KG1 (cell line): Measurements from ENCODE around the gene TCEA2.
"Not testable (repeated sequence)": the region's sequence is repeated elsewhere in the genome, so short reads cannot be mapped to it uniquely, and the experiment has no call there.

Experiments
- DNase-seq: peaks from one replicate; lab custom pipeline; 2025; lab: John Stamatoyannopoulos, UW

TCEA2 gene

DNA sequence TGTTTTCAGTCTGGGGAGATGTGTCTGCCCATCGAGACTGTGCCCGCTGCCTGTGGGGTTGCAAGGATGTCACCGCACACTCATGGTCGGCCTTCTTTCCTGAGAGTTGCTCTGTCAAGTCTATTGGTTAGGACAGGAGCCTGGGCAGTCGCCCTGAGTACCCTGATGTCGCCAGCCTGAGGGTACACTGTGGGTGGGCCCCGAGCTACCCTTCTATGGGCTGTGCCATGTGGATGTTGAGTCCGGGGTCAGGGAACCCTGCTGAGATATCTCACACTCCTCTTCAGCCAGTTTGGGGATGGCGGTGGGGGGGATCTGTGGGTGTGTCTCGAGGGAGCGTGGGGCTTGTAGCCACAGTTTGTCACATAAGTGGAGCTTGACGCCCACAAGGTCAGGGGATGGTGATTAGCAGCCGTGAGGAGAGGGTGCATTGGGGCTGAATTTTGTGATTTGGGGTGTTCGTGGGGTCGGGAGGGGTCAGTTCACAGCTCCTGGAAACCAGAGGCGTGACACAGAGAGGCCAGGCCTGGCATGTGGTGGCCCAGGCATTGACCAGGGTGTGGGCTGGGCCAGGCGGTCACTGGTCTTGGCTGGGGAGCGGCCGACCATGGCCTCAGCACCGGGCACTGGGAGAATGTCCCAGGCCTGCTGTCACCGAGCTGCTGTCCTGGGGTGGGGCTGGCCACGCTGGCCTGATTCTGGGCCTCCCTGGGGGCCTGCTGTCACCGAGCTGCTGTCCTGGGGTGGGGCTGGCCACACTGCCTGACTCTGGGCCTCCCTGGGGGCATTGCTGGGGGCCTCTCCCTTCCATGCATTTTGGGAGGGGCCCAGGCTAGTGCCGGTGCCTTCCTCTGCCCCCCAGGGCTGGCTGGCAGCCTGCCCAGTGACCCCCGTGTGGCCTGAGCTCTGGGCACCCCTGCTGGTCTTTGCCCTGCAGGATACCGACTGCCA is 46.0 kb downstream of the TCEA2 start:
- no peak for DNase-seq

DNA sequence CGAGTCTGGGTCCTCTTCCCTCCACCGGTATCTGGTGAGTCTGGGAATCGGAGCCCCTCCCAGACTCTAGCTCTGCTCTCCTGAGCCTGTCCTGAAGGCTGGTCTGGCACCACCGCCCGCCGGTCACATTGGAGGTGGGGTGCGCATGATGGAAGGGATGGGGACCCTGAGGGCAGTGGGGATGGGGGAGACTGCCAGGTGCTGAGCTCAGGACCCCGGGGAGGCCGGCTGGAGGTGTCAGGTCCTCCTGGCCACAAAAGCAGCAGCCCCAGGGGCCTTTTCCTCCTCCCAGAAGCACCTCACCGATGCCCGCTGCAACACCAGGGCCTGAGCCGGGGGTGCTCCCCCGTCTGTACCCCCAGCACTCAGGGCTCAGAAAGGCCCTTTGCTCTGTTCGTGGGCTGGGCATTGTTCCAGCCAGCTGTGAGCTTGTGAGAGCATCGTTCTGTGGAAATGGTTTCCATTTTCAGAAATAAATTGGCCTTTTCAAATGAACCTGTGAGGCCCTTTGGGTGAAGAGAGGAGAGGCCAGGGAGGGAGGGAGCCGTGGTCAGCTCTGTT is 46.9 kb downstream of the TCEA2 start:
- DNase-seq: no peak

GRCh38 chr20:64110411-64111068 is 47.5 kb downstream of the TCEA2 start:
- no peak for DNase-seq

DNA sequence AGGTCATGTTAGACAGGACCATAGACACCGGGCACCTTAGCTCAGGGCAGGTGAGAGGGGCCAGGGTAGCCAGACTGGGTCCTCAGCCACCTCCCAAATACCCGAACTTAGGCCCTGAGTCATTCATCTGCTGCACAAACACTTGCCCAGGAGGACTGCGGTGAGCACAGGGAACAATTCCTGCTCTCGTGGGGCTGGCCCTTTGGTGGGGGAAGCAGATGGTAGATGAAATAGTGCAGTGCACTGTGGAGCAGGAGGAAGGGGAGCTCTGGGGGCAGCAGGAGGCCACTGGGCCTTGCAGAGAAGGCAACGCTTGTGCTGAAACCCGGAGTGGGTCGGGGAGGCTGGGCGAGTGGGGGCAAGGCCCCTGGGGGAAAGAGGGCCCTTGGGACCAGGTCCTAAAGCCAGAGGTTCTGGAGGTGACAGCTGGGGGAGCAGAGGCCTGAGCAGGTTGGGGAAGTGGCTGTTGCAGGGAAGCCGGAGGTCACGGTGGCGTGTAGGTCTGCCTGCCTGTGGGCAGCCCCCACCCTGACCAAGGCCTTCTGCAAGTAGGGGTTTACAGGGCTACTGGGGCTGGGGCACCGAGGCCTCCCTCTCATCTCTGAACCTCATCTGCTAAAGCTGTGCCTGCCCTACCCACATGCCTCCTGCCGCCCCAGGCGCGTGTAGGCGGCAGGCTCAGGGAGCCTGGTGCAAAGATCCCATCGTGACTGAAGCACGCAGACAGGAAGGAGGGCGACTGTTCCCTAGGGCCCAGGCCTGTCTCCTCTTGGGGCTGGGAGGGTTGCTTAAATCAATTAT is 49.0 kb downstream of the TCEA2 start:
- no peak for DNase-seq

GRCh38 chr20:64112691-64113443 is 49.9 kb downstream of the TCEA2 start:
- DNase-seq: no peak

- no peak for DNase-seq
These were observed 50.4 kb downstream of the TCEA2 start for GRCh38 chr20:64113444-64113775.

DNA sequence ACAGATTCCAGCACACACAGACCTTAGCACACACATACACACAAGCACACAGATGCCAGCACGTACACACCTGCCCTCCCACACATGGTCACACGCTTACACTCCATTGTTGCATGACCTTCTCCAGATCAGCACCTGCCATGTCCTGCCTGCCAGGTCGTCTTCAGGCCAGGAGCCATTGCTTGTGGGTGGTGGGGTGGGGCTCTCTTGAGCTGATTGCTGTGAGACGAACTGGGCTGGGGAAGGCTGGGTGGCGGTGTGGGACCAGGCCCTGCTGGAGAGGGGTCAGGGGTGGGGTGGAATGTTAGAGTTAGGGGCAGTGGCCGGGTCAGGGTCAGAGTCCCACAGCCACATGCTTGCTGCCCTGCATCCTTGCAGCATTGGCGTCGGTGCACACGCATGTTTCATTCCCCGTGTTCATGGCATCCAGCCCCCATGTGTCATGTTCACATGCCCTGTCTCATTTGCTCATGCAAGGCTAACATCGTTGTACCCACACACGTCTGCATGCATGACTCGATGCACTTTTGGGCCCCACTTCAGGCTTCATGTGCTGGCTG is 50.9 kb downstream of the TCEA2 start:
- DNase-seq: no peak

DNA sequence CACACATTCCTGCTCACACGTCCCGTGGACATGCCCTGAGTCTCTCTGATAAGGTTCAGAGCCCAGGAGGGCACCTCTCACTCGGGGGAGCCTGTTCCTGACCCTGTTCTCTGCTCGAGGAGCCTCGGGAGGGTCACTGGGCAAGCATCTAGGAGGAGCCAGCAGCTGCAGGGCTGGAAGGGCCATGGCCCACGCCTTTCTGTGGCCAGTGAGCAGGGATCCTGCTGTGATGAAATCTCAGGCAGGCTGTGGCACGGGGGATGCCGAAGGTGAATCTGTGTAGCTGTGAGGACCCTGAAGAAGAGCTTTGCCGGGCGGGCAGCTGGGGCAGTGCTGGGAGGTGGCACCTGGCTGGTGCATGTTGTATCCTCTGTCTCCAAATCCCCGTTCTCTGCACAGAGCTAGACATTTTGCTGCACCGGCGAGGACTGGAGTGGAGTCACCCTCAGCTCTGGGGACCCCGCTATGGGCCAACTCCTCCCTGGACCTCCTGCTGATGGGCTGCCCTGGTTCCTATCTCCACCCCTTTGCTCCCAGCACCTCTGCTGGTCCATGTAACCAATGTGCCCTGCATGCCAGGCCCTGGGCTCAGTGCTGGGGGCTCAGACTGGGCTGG is 51.5 kb downstream of the TCEA2 start:
- DNase-seq: no peak

GRCh38 chr20:64115171-64115911 is 52.3 kb downstream of the TCEA2 start:
- DNase-seq: no peak

- no peak for DNase-seq
These were observed 53.0 kb downstream of the TCEA2 start for GRCh38 chr20:64116016-64116415.

DNA sequence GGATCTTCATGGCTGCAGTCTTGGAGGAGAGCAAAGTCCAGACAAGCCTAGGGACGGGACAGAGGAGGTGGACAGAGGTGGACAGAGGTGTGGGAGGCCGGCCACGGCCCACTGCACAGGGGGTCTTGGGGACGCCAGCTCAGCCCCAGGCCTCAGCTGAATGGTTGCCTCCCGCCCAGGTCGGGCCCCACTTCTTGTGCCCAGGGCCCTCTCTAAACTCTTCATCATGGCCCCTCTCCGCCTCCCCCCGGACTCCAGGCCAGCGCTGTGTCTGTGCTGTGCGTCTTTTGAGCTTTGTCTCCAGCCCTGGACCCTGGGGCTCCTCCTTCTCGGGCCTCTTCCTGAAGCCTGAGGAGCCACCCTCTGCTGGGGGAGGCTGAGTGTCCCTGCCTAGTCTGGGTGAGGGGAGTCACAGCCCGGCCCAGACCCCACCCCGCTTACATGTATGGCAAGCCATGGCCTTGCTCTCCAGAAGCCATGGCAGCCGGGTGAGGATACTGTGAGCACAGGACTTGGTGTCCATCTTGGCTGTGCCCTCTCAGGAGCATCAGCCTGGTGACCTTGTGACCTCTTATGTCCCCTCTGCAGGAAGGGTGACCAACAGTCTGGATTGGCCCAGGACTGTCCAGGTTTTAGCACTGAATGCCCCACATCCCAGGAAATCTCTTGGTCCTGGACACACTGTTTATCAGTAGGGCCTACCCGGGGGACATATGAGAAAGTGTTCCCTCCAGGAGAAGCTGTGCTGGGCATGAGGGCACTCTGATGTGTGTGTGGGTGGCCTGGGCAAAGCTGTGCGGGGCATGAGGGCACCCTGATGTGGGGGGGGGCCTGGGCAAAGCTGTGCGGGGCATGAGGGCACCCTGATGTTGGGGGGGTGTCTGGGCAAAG is 53.8 kb downstream of the TCEA2 start:
- DNase-seq: no peak

DNA sequence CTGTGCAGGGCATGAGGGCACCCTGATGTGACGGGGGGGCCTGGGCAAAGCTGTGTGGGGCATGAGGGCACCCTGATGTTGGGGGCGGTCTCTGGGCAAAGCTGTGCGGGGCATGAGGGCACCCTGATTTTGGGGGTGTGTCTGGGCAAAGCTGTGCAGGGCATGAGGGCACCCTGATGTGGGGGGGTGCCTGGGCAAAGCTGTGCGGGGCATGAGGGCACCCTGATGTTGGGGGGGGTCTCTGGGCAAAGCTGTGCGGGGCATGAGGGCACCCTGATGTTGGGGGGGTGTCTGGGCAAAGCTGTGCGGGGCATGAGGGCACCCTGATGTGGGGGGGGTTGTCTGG is 54.4 kb downstream of the TCEA2 start:
- not testable (repeated sequence) for DNase-seq

- no peak for DNase-seq
These were observed 56.3 kb downstream of the TCEA2 start for GRCh38 chr20:64119301-64119680.

GRCh38 chr20:64119681-64120341 is 56.8 kb downstream of the TCEA2 start:
- no peak for DNase-seq

DNA sequence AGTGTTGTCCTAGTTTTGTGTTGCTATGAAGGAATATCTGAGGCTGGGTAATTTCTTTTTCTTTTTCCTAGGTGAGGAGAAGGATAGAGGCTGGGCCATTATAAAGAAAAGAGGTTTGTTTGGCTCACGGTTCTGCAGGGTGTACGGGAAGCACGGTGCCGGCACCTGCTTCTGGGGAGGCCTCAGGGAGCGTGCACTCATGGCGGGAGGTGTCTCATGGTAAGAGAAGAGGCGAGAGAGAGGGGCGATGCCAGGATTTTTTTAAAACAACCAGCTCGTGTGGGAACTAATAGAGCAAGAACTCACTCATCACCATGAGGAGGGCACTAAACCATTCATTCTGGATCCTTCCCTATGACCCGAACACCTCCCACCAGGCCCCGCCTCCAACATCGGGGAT is 58.6 kb downstream of the TCEA2 start:
- no peak for DNase-seq
